HEK293 (cell line): ENCODE results near the gene ZBTB22.

Source experiments
- BCL11A ChIP-seq: fragments of 450-650 bp; formaldehyde crosslinking; IDR thresholded peaks from 2 replicates; pipeline ENCODE4 v1.5.1; 2016; ENCODE audit warnings: low read depth, missing biosample characterization, missing genetic modification characterization
- BCL11B ChIP-seq: fragments of 450-650 bp; formaldehyde crosslinking; IDR thresholded peaks from 2 replicates; pipeline ENCODE4 v1.5.1; 2016; ENCODE audit warnings: low read depth, missing biosample characterization, missing genetic modification characterization
- TCF7L2 ChIP-seq: IDR thresholded peaks from 2 replicates; pipeline ENCODE4 v1.6.1; 2011; ENCODE audit warnings: low read depth, mild to moderate bottlenecking, inconsistent platforms, low read length, moderate library complexity, borderline replicate concordance
- ZNF10 ChIP-seq: fragments of 450-650 bp; formaldehyde crosslinking; IDR thresholded peaks from 2 replicates; pipeline ENCODE4 v1.5.1; 2017; ENCODE audit warnings: missing biosample characterization, missing genetic modification characterization
- ZNF366 ChIP-seq: fragments of 450-650 bp; formaldehyde crosslinking; conservative IDR thresholded peaks from 2 replicates; pipeline ENCODE4 v1.5.1; 2016; ENCODE audit warnings: missing biosample characterization, missing genetic modification characterization
- ZNF529 ChIP-seq: fragments of 450-650 bp; formaldehyde crosslinking; IDR thresholded peaks from 2 replicates; pipeline ENCODE4 v1.5.1; 2017; ENCODE audit warnings: missing genetic modification characterization, missing biosample characterization; ENCODE audit not compliant: insufficient replicate concordance
- TF ChIP-seq, protein P1 (sequence below): fragments of 450-650 bp; formaldehyde crosslinking; IDR thresholded peaks from 2 replicates; pipeline ENCODE4 v1.5.1; 2016; ENCODE audit warnings: missing biosample characterization, missing genetic modification characterization
- TF ChIP-seq, protein P2 (sequence below): fragments of 450-650 bp; formaldehyde crosslinking; IDR thresholded peaks from 2 replicates; pipeline ENCODE4 v1.5.1; 2016; ENCODE audit warnings: missing biosample characterization, missing genetic modification characterization
- TF ChIP-seq, protein P3 (sequence below): fragments of 450-650 bp; formaldehyde crosslinking; IDR thresholded peaks from 2 replicates; pipeline ENCODE4 v1.5.1; 2016; ENCODE audit warnings: missing biosample characterization, missing genetic modification characterization

DNA sequence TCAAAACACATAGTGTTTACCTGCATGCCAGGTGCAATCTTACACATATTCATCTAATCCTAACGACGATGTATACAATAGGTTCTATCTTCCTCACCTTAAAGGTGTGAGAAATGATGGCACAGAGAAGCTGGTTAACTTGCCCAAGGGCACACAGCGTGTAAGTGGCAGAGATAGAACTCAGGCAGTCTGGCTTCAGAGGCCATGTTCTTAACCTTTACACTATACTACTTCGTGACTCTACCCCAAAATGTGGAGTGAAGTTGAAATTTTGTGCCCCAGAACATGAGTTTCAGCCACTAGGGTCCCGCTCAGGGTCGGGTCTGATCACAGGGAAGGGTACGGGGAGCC, 46.5 kb downstream of the ZBTB22 start:
- TF ChIP-seq BCL11B (tag by site-specific recombination) (no peak), ZNF10 (tag by site-specific recombination) (no peak), BCL11A (tag by site-specific recombination) (no peak), TCF7L2 (no peak), ZNF366 (no peak), ZNF529 (tag by site-specific recombination) (no peak)
- TF ChIP-seq, protein P1, sequence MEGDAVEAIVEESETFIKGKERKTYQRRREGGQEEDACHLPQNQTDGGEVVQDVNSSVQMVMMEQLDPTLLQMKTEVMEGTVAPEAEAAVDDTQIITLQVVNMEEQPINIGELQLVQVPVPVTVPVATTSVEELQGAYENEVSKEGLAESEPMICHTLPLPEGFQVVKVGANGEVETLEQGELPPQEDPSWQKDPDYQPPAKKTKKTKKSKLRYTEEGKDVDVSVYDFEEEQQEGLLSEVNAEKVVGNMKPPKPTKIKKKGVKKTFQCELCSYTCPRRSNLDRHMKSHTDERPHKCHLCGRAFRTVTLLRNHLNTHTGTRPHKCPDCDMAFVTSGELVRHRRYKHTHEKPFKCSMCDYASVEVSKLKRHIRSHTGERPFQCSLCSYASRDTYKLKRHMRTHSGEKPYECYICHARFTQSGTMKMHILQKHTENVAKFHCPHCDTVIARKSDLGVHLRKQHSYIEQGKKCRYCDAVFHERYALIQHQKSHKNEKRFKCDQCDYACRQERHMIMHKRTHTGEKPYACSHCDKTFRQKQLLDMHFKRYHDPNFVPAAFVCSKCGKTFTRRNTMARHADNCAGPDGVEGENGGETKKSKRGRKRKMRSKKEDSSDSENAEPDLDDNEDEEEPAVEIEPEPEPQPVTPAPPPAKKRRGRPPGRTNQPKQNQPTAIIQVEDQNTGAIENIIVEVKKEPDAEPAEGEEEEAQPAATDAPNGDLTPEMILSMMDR = no peak; the same call in 1 of the 2 replicates
- TF ChIP-seq, protein P2, sequence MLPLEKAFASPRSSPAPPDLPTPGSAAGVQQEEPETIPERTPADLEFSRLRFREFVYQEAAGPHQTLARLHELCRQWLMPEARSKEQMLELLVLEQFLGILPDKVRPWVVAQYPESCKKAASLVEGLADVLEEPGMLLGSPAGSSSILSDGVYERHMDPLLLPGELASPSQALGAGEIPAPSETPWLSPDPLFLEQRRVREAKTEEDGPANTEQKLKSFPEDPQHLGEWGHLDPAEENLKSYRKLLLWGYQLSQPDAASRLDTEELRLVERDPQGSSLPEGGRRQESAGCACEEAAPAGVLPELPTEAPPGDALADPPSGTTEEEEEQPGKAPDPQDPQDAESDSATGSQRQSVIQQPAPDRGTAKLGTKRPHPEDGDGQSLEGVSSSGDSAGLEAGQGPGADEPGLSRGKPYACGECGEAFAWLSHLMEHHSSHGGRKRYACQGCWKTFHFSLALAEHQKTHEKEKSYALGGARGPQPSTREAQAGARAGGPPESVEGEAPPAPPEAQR (tag by site-specific recombination) = no peak
- TF ChIP-seq, protein P3, sequence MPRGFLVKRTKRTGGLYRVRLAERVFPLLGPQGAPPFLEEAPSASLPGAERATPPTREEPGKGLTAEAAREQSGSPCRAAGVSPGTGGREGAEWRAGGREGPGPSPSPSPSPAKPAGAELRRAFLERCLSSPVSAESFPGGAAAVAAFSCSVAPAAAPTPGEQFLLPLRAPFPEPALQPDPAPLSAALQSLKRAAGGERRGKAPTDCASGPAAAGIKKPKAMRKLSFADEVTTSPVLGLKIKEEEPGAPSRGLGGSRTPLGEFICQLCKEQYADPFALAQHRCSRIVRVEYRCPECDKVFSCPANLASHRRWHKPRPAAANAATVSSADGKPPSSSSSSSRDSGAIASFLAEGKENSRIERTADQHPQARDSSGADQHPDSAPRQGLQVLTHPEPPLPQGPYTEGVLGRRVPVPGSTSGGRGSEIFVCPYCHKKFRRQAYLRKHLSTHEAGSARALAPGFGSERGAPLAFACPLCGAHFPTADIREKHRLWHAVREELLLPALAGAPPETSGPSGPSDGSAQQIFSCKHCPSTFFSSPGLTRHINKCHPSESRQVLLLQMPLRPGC (tag by site-specific recombination) = no peak
